ENCODE measurements around the gene PCDHGB1.
"Not testable (repeated sequence)": the region's sequence is repeated elsewhere in the genome, so short reads cannot be mapped to it uniquely, and the experiment has no call there.

The PCDHGB1 gene

DNA sequence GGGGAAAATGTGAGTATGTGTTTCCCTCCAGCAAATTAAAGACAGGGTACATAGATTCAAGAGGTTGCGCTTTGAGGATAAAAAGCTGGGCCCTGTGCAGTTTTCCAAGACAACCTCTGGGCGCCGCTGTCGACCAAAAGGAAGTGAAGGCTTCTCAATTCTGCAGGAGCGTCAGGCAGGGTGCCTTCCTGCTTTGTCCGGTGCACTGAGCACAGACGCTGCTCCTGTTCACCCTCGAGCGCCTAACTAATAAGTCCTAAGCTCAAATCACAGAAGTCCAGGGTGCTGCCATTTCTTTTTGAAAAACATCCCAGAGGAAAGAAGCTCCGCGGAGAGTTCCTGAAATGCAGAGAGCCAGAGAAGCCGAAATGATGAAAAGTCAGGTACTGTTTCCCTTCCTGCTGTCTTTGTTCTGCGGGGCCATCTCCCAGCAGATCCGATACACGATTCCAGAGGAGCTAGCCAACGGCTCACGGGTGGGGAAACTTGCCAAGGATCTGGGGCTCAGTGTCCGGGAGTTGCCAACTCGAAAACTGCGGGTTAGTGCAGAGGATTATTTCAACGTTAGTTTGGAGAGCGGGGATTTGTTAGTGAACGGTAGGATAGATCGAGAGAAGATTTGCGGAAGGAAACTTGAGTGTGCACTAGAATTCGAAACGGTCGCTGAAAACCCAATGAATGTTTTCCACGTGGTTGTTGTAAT is at the start of gene PCDHGB1:
Gene PCDHGB1 (plus strand): TSS at position 183 of the 703 bp plus-strand sequence. CDS start 162 bp downstream, at position 345.
- peak; percentile 38 for DNase-seq

DNA sequence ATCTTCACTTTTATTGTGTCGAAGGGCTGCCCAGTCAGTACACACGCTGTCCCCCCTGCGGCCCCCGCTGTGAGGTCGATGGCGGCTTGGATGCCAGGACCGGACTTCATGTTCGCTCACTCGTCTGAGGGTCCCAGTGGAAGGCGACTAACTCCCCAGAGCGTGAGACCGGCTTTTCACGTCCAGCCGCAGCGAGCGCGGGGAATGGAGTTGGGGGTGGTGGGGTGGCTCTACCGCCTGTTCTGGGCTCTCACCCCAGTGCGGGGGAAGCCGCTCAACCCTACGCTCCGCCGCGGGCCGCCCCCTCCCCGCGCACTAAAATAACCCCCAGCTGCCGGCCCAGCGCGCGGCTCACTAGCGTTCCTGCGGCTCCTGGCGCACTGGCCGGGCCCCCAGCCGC is 46.1 kb upstream of the PCDHGB1 start, which contains the start of gene SLC25A2:
Gene SLC25A2 (minus strand): TSS at position 294 of the 400 bp plus-strand sequence. CDS start 184 bp downstream, at position 110.
- DNase-seq: no peak

DNA sequence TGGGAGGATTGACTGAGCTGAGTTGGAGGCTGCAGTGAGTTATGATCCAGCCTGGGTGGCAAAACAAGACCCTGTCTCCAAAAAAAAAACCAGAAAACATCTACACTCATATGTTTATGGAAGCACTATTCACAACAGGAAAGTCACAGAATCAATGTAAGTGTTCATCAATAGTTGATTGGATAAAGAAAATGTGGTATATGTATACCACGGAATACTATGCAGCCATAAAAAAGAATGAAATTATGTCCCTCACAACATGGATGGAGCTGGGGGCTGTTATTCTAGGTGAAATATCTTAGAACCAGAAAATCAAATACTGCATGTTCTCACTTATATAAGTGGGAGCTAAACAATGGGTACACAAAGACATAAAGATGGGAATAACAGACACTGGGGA is 43.3 kb upstream of the PCDHGB1 start:
- DNase-seq: no peak

DNA sequence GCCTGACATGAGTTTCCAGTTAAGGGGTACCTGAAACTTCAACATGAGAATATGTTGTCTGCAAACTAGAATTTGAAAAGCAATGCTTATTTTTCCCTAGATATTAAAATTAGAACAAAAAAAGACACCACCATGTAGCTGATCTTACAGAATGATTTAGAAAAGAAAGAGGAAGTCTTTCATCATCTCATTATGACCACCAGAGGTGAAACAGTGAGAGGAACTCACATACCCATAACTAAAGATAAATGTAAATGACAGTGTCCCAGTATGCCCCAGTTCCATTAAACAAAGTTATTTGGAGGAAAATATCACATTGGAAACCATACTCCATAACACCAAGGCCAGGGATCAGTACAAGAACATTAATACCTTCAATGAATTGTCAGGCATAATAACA is 36.2 kb upstream of the PCDHGB1 start:
- DNase-seq: no peak

DNA sequence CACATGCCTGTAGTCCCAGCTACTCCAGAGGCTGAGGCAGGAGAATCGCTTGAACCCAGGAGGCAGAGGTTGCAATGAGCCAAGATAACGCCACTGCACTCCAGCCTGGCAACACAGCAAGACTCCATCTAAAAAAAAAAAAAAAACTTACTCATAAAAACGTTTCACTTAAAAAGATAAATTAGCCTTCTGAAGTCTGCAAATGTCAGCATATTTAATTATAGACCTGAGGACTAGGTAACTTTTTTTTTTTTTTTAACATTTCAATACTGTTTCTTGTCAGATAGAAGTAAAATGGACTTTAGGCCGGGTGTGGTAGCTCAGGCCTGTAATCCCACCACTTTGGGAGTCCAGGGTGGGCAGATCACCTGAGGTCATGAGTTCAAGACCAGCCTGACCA is 32.9 kb upstream of the PCDHGB1 start:
- DNase-seq: not testable (repeated sequence)

DNA sequence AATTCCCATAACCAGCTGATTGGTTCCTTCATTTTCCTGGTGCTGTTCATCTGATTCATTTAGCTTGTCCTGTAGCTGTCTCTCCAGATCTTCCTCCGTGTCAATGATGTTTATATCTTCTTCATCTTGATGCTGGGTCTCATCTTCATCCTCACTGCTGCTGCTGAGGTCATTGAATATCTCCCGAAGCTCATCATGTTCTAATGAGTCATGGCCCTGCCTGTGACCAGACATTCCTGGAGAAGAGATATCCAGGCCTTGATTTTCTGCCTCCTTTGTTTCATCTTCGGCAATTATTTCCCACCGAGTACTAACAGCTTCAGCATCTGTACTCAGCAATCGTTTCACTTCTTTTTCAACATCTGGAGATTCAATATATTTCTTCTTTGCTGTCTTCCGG is 30.7 kb upstream of the PCDHGB1 start:
- peak; percentile 53 for DNase-seq

DNA sequence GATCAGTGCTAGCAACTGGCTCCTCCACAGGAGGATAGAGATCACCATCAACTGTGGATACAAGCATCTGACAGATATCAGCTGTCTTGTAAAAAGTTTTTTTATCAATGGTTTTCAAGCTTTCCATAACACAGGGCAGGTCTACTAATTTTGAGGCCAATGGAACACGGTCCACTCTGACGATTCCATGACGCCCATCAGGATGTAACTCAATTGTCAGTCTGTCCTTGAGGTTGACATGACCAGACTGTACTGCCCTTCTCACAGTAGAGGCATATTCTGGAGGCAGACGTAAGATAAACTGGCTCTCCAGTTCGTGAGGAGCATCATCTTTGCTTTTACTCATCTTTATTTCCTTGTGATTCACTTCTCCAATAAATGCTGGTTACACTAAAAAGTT is 30.2 kb upstream of the PCDHGB1 start:
- DNase-seq: no peak

DNA sequence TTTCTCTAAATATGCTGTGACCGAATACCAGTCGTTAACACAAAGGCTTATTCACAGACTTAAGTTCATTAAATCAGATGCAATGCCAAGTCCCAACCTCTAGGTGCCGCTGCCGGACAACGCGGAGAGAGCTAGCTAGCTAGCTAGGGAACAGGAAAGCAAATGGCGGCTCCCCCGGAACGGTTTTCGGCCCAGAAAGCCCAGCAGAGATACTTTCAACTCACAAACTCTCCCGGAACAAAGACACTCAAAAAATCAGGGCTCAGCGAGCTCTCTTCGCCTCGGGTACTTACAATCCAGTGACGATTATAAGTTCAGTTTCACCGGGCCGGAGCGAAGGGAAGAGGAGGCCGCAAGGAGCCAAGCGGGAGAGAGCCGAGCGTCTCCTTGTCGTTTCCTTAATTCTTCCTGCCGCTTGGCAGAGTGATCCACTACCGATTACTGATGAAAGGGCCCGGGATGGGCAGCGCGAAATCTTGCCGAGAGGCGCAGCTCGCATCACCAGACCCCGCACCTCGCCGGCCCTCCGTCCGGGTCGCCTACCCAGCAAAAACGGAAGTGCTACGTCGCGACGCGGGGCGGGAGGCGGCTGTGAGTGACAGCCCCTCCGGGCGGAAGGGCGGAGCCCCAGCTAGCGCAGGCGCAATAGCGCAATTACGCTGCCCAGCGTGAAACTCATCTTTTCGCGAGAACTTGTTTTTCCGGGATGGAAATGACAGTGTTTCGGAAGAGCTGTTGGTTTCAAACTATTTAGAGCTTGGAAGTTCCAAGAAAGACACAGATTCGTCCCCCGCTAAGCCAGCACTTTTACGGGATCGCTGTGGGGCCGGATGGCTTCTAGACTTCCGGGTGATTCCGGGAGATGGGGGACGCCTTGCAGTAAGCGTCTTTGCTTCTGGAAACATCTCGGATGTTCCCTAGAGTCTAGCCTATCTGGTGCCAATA is 29.4 kb upstream of the PCDHGB1 start, which contains the start of gene TAF7:
Gene TAF7 (minus strand): TSS at position 560 of the 945 bp plus-strand sequence. CDS start 740 bp downstream, outside the sequence.
- peak; percentile 85 for DNase-seq

DNA sequence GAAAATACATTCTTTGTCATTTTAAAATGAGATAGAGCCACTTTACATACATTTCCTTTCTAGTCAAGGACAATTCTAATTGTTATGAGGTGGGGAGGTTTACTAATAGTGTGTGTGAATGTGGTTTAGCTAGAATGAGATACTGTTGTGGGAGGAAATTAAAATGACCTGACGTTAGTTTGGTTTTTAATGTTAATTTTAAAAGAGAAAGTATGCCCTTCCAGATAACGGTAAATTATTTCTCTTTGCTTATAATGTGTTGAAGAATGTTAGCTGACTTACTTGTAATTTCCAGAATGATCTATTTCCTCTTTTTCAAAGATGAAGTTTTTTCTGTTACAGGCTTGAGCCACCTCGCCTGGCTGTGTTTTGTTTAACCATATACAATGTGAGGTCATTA is 27.6 kb upstream of the PCDHGB1 start:
- no peak for DNase-seq

DNA sequence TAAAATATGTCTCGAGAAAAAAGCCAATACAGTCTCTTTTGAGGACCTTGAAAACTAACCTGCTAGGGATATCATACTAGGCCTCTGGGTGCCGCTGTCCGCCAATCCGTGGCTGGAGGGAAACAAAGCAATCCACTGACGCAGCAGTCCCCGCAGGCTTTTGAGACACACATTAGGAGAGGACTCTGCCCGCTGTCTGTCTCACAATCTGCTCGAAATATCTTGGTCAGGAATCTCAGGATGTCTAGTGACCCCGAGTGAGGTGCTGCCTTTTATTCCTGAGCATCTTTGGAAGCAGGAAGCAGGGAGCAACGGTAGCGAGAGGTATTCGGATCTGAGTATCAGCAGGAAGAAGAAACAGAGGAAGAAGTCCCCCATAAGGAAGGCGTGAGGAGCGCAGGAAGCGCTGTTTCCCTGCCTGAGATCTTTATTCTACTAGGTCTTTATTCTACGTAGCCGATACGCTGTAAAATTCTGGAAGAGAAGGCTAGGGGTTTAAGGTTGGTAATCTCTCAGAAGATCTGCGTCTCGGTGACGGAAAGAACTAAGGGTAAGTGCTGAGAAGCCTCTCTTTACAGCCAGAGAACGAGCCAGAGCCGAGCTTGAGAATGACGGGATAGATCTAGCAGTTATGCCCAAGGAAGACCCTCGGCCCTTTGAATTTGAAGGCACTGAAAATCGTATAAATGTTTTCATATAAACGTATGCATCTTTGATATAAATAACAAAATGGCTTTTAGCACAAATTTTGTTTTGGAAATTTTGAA is 23.6 kb upstream of the PCDHGB1 start:
- no peak for DNase-seq

DNA sequence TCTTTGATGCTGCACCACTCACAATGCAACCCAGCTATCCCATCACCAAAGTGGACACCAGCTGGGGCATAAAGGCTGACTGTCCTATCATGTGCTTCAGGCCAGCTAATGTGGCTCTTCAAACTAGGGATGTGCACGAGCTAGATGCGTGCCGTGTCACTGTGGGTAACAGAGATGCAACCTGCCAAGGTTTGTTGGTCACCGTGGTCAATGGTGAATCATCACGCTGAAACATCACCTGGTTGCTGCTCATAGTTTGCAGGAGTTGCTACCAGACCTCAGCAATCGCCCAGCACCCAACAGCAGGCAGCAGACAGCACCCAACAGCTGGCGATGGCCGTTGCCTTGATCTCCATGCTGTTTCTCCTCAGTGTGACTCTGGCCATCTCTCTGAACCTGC is 21.7 kb upstream of the PCDHGB1 start:
- no peak for DNase-seq

DNA sequence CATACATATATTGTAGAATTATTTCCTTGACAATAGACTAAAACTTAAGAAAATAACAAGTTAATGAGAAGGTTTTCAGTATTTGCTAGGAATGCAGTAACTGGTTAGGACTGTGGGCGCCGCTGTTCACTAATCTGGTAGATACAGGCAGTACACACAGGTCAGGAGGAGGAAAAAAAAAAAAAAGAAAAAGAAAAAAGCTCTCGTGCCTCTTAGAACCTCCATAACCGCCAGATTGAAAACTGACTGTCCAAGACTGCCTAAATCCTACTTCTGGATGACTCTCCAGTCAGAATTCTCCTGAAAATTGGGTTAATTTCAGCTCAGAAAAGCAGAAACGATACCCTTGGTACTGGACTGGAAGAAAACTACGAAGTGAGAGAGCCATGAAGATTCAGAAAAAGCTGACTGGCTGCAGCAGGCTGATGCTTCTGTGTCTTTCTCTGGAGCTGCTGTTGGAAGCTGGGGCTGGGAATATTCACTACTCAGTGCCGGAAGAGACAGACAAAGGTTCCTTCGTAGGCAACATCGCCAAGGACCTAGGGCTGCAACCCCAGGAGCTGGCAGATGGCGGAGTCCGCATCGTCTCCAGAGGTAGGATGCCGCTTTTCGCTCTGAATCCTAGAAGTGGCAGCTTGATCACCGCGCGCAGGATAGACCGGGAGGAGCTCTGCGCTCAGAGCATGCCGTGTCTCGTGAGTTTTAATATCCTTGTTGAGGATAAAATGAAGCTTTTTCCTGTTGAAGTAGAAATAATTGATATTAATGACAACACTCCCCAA is 19.4 kb upstream of the PCDHGB1 start, which contains the start of gene PCDHGA1:
Gene PCDHGA1 (plus strand): TSS at position 216 of the 782 bp plus-strand sequence.
- DNase-seq: peak; percentile 13

DNA sequence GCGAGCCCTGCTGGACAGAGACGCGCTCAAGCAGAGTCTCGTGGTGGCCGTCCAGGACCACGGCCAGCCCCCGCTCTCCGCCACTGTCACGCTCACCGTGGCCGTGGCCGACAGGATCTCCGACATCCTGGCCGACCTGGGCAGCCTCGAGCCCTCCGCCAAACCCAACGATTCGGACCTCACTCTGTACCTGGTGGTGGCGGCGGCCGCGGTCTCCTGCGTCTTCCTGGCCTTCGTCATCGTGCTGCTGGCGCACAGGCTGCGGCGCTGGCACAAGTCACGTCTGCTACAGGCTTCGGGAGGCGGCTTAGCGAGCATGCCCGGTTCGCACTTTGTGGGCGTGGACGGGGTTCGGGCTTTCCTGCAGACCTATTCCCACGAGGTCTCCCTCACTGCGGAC is 17.3 kb upstream of the PCDHGB1 start:
- DNase-seq: not testable (repeated sequence)

DNA sequence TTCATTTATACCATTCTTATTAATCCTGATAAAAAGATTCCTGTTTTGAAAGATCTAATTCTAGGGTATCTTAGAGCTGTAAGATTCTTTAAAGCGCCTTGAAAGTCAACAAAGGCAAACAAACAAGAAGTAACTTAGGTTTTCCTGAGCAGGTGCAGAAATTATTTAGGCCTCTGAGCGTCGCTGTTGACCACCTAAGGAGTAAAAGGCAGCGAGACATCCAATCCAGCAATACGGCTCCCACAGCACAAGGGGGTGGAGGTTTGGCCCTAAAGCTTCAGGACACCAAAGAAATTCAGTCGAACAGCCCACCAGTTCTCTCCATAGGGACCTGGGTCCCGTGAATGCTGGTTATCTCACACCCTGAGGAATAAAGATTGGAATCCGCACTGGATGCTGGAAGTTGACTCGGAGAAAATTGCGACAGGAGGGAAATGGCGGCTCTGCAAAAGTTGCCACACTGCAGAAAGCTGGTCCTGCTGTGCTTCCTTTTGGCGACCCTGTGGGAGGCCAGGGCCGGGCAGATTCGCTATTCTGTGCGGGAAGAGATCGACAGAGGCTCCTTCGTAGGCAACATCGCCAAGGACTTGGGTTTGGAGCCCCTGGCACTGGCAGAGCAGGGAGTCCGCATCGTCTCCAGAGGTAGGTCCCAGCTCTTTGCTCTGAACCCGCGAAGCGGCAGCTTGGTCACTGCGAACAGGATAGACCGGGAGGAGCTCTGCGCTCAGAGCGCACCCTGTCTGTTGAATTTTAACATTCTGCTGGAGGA is 11.2 kb upstream of the PCDHGB1 start, which contains the start of gene PCDHGA2:
Gene PCDHGA2 (plus strand): TSS at position 223 of the 769 bp plus-strand sequence.
- DNase-seq: peak; percentile 20

DNA sequence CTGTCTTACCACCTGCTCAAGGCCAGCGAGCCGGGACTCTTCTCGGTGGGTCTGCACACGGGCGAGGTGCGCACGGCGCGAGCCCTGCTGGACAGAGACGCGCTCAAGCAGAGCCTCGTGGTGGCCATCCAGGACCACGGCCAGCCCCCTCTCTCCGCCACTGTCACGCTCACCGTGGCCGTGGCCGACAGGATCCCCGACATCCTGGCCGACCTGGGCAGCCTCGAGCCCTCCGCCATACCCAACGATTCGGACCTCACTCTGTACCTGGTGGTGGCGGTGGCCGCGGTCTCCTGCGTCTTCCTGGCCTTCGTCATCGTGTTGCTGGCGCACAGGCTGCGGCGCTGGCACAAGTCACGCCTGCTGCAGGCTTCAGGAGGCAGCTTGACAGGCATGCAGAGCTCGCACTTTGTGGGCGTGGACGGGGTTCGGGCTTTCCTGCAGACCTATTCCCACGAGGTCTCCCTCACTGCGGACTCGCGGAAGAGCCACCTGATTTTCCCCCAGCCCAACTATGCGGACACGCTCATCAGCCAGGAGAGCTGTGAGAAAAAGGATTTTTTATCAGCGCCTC is 9.0 kb upstream of the PCDHGB1 start:
- not testable (repeated sequence) for DNase-seq

DNA sequence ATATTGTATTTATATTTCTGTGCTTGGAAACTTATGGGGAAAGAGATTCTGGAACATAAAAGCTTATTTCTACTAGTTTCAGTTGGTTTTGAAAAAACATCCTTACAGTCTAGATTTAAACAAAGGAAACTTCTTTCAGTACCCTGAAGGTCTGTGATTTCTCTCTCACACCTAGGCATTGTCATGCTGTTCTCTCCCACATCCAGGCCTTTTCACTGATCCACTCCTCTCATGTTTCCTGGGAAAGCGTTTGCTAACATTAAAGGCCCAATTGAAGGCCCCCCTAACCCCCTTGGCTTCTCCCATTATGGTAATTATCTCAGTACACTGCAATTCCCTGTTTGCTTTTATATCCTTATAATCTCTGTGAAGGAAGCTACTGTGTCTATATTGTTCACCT is 7.1 kb upstream of the PCDHGB1 start:
- DNase-seq: no peak

DNA sequence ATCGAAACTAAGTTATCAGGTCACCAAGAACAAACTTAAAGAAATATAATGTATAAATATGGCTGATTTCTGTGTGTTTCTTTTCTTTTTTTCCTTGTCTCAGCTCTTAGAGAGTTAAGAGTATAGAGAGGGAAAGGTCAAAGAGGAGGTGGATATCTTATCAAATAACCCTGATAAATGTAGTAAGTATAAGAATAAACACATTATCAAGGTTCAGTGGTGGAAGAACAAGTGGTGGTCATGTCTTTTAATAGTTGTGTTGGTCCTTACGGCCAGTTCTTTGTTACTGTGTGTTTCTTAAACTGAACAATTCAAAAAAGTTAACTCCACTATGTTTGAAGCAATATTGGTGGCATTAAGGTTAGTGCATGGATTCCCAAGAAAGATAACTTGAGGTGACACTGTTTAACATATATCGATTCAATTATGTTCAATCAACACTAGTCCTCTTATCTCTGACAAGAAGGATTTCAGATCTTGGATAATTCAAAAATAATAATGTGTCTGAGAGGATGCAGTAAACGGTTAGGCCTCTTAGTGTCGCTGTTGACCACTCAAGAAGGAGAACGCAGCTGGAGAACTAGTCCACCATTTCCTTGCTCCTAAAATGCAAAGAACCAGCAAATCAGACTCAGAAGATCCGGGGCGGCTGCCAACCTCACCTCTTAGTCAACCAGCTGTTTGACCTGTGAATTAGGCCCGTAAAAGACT is 6.5 kb upstream of the PCDHGB1 start, which contains the start of gene PCDHGA3:
Gene PCDHGA3 (plus strand): TSS at position 588 of the 711 bp plus-strand sequence. CDS start 205 bp downstream, outside the sequence.
- DNase-seq: no peak

DNA sequence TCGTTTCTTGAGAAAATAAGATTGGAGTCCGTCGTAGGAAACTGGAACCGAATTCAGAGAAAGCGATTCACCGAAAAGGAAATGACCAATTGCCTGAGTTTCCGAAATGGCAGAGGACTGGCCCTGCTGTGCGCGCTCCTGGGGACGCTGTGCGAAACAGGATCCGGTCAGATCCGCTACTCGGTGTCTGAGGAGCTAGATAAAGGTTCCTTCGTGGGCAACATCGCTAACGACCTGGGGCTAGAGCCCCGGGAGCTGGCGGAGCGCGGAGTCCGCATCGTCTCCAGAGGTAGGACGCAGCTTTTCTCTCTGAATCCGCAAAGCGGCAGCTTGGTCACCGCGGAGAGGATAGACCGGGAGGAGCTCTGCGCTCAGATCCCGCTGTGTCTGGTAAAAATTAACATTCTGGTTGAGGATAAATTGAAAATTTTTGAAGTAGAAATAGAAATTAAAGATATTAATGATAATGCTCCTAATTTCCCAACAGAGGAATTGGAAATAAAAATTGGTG is 5.9 kb upstream of the PCDHGB1 start:
- no peak for DNase-seq

DNA sequence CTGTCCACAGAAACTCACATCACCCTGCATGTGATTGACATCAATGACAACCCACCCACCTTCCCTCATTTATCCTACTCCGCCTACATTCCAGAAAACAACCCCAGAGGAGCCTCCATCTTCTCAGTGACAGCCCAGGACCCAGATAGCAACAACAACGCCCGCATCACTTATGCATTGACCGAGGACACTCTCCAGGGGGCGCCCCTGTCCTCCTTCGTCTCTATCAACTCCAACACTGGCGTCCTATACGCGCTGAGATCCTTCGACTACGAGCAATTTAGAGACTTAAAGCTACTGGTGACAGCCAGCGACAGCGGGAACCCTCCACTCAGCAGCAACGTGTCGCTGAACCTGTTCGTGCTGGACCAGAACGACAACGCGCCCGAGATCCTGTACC is 4.6 kb upstream of the PCDHGB1 start:
- no peak for DNase-seq

DNA sequence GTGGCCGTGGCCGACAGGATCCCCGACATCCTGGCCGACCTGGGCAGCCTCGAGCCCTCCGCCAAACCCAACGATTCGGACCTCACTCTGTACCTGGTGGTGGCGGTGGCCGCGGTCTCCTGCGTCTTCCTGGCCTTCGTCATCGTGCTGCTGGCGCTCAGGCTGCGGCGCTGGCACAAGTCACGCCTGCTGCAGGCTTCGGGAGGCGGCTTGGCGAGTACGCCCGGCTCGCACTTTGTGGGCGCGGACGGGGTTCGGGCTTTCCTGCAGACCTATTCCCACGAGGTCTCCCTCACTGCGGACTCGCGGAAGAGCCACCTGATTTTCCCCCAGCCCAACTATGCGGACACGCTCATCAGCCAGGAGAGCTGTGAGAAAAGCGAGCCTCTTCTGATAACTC is 3.9 kb upstream of the PCDHGB1 start:
- not testable (repeated sequence) for DNase-seq

Measured in NCI-H226 (cell line).